ENCODE measurements around the gene EIF2D.

EIF2D gene

GRCh38 chr1:206586501-206587445, 25.5 kb downstream of the EIF2D start:
- no peaks in the 10 kb centered on the region for H3K36me3 ChIP-seq (ENCODE audit: control insufficient read depth, insufficient read depth, low read length)
- no peak overlapping the region for H3K4me2 ChIP-seq (ENCODE audit: low read length)
- no peak overlapping the region for H3K4me3 ChIP-seq (ENCODE audit: low read depth, low read length)
- H3K27me3 ChIP-seq (ENCODE audit: control insufficient read depth, insufficient read depth, low read length), result no peaks in the 10 kb centered on the region
- H3K27ac ChIP-seq, result no peak overlapping the region
- H3K79me2 ChIP-seq, result no peaks in the 10 kb centered on the region
- H3K9ac ChIP-seq, result no peak overlapping the region
- H2AFZ ChIP-seq, result no peak overlapping the region
- H3K9me3 ChIP-seq (ENCODE audit: control insufficient read depth, low read length), result no peaks in the 10 kb centered on the region
- no peak for TF ChIP-seq CTCF (IDR thresholded peaks at IDR 0.05)
- no peaks in the 10 kb centered on the region for H3K4me1 ChIP-seq

DNA sequence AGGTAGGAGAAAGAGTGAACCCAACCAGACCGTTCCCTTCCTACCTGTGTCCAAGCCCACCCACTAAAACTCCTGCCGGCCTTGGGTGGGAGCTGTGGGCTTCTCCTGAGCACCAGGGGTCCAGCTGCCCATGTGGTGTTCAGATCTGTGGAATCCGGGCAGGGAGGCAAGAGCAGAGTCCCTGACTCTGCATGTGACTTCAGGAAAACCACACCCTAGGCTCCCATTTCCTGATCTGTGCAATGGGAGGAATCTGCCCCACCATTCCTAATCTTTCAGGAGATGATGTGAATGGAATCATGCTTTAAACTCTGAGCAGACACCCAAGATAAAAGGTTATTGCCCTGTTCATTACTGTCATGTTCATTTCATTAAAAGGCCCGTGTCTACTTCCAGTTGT, 27.6 kb downstream of the EIF2D start:
- TF ChIP-seq CTCF (IDR thresholded peaks at IDR 0.05), result no peak
- no peak overlapping the region for H3K27ac ChIP-seq
- H2AFZ ChIP-seq, result no peak overlapping the region
- no peaks in the 10 kb centered on the region for H3K4me1 ChIP-seq
- H3K9ac ChIP-seq, result no peak overlapping the region
- H3K4me2 ChIP-seq (ENCODE audit: low read length), result no peak overlapping the region
- H3K79me2 ChIP-seq, result no peaks in the 10 kb centered on the region
- H3K27me3 ChIP-seq (ENCODE audit: control insufficient read depth, insufficient read depth, low read length), result no peaks in the 10 kb centered on the region
- no peak overlapping the region for H3K4me3 ChIP-seq (ENCODE audit: low read depth, low read length)
- no peaks in the 10 kb centered on the region for H3K9me3 ChIP-seq (ENCODE audit: control insufficient read depth, low read length)
- H3K36me3 ChIP-seq (ENCODE audit: control insufficient read depth, insufficient read depth, low read length), result no peaks in the 10 kb centered on the region

DNA sequence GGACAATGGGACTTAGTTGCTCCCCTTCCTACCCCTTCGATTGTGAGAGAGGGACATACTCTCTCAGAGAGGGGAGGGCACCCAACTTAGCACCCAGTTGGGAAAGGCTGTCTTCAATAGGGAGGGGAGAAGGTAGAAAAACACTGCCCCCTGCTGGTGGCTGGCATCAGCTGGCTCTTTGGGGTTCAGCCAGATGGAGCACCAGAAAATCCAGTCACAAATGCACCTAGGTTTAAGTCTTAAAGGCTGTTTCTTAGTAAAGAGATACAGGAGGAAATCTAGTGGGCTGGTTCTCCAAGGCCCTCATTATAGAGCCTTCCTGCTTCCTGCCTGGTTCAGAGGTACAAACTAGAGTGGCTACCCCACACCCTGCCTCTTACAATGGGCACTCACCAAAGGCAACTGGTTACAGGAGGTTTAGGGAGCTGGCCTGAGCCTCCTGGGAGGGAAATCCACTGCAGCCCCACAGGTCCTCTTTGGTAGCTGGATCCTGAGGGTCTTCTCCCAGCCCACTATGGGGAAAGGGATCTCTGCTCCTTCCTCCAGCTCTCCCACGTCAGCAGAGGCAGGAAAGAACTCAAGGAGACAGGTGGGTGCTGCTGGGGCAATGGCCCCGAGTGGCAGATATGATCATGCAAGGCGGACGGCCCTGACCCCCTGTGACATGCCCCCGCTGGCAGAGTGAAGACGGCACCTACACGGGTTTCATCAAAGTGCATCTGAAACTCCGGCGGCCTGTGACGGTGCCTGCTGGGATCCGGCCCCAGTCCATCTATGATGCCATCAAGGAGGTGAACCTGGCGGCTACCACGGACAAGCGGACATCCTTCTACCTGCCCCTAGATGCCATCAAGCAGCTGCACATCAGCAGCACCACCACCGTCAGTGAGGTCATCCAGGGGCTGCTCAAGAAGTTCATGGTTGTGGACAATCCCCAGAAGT, 28.3 kb downstream of the EIF2D start:
- H3K4me3 ChIP-seq (ENCODE audit: low read depth, low read length), result no peak overlapping the region
- no peak overlapping the region for H2AFZ ChIP-seq
- no peak overlapping the region for H3K27ac ChIP-seq
- no peaks in the 10 kb centered on the region for H3K36me3 ChIP-seq (ENCODE audit: control insufficient read depth, insufficient read depth, low read length)
- TF ChIP-seq CTCF (IDR thresholded peaks at IDR 0.05), result peak; percentile 85
- no peak overlapping the region for H3K4me2 ChIP-seq (ENCODE audit: low read length)
- no peaks in the 10 kb centered on the region for H3K27me3 ChIP-seq (ENCODE audit: control insufficient read depth, insufficient read depth, low read length)
- H3K4me1 ChIP-seq, result no peaks in the 10 kb centered on the region
- H3K9me3 ChIP-seq (ENCODE audit: control insufficient read depth, low read length), result no peaks in the 10 kb centered on the region
- H3K9ac ChIP-seq, result no peak overlapping the region
- H3K79me2 ChIP-seq, result no peaks in the 10 kb centered on the region

DNA sequence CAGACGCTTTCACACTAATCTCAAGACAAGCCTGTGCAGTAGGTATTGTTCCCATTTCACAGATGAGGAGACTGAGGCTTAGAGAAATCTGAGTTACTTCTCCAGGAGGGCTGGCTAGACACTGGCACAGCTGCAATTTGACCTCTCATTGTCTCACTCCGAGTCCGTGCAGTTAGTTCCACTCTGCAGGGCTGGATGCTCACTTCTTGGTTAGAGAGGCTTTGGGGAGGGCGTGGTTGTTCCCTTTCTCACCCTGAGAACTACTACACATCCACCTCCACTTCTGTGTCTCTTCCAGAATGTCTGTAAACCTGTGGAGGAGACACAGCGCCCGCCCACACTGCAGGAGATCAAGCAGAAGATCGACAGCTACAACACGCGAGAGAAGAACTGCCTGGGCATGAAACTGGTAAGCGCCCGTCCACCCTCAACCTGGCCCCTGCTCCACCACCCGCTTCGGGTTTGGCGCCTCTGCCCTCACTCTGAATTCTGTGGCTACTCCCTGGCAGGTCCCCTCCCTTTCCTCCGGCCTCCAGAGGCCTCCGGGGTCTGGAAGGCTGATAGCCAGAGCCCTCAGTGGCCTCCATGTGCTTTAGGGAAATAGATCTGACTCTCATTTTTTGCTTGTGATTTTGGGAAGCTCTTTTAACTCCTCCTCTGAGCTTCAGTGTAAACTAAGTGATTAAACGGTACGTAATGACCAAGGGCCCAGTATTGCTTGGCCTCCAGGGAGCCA, 29.1 kb downstream of the EIF2D start:
- Histone ChIP-seq H3K4me1 (no peaks in the 10 kb centered on the region), H3K27me3 (ENCODE audit: control insufficient read depth, insufficient read depth, low read length) (no peaks in the 10 kb centered on the region), H3K27ac (no peak overlapping the region), H3K9me3 (ENCODE audit: control insufficient read depth, low read length) (no peaks in the 10 kb centered on the region), H3K79me2 (no peaks in the 10 kb centered on the region), H2AFZ (no peak overlapping the region), H3K9ac (no peak overlapping the region), H3K4me2 (ENCODE audit: low read length) (no peak overlapping the region), H3K36me3 (ENCODE audit: control insufficient read depth, insufficient read depth, low read length) (no peaks in the 10 kb centered on the region), H3K4me3 (ENCODE audit: low read depth, low read length) (no peak overlapping the region)
- TF ChIP-seq CTCF (IDR thresholded peaks at IDR 0.05), result no peak

Measured in parathyroid adenoma (tissue), 2 donors.